Neuronal stem cell (in vitro differentiated cells): ENCODE data around the gene ATG9B.

Experiments
- DNase-seq: peaks from one replicate; pipeline ENCODE4 v3.0.0-alpha.2; 2013; ENCODE audit warnings: low spot score
- H2AFZ ChIP-seq: one replicate; pipeline ENCODE4 v1.6.1; 2013; ENCODE audit warnings: mild to moderate bottlenecking, low read length, inconsistent platforms
- H2AK5ac ChIP-seq: 2 replicates; pipeline ENCODE4 v1.6.1; 2013; ENCODE audit warnings: low read depth, mild to moderate bottlenecking, inconsistent platforms, low read length, moderate library complexity, mixed read lengths
- H2BK120ac ChIP-seq: 2 replicates; pipeline ENCODE4 v1.6.1; 2013; ENCODE audit warnings: low read depth, mild to moderate bottlenecking, inconsistent platforms, low read length, moderate library complexity, mixed read lengths
- H2BK12ac ChIP-seq: one replicate; pipeline ENCODE4 v1.6.1; 2013; ENCODE audit warnings: low read length, inconsistent platforms
- H2BK15ac ChIP-seq: 2 replicates; pipeline ENCODE4 v1.6.1; 2013; ENCODE audit warnings: mild to moderate bottlenecking, low read length, inconsistent platforms, mixed read lengths
- H2BK5ac ChIP-seq: one replicate; pipeline ENCODE4 v1.6.1; 2013; ENCODE audit warnings: inconsistent platforms, mild to moderate bottlenecking, low read length, moderate library complexity
- H3K14ac ChIP-seq: one replicate; pipeline ENCODE4 v1.6.1; 2013; ENCODE audit warnings: low read length, inconsistent platforms
- H3K18ac ChIP-seq: 2 replicates; pipeline ENCODE4 v1.6.1; 2013; ENCODE audit warnings: low read length, inconsistent platforms
- H3K23ac ChIP-seq: 2 replicates; pipeline ENCODE4 v1.6.1; 2013; ENCODE audit warnings: low read depth, mild to moderate bottlenecking, mixed read lengths, low read length, inconsistent platforms; ENCODE audit not compliant: poor library complexity
- H3K27ac ChIP-seq: replicated peaks from 3 replicates; pipeline ENCODE4 v1.5.1; 2013; ENCODE audit warnings: low read length, inconsistent platforms
- H3K27me3 ChIP-seq, 3 experiments: 2 replicates each; pipeline ENCODE4 v1.6.1; 2013; ENCODE audit warnings: low read length in 3 of 3, mild to moderate bottlenecking in 2 of 3, inconsistent platforms in 1 of 3, low read depth in 1 of 3, mixed read lengths in 1 of 3, moderate library complexity in 1 of 3; ENCODE audit not compliant: control insufficient read depth in 3 of 3, insufficient read depth in 3 of 3
- H3K36me3 ChIP-seq, 2 donors: replicated peaks in 1 of 2; 2 replicates each; pipeline ENCODE4 v1.6.1; 2013; ENCODE audit warnings: low read length in 2 of 2; ENCODE audit not compliant: control insufficient read depth in 2 of 2, insufficient read depth in 2 of 2
- H3K4ac ChIP-seq: 2 replicates; pipeline ENCODE4 v1.6.1; 2013; ENCODE audit warnings: inconsistent platforms, mild to moderate bottlenecking, low read length, moderate library complexity
- H3K4me1 ChIP-seq, 2 donors: 1 replicate in 1 of 2; 2 replicates in 1 of 2; pipeline ENCODE4 v1.6.1; 2013; ENCODE audit warnings: low read length in 2 of 2, low read depth in 1 of 2; ENCODE audit not compliant: control insufficient read depth in 2 of 2, insufficient read depth in 1 of 2
- H3K4me2 ChIP-seq: one replicate; pipeline ENCODE4 v1.6.1; 2013; ENCODE audit warnings: mild to moderate bottlenecking, low read length, inconsistent platforms; ENCODE audit not compliant: insufficient read depth, poor library complexity, severe bottlenecking
- H3K4me3 ChIP-seq, 2 donors: 2 replicates each; pipeline ENCODE4 v1.5.1; 2013; ENCODE audit warnings: low read length in 2 of 2, mild to moderate bottlenecking in 2 of 2, inconsistent platforms in 1 of 2, moderate library complexity in 1 of 2
- H3K79me1 ChIP-seq: one replicate; pipeline ENCODE4 v1.6.1; 2013; ENCODE audit warnings: low read depth, mild to moderate bottlenecking, inconsistent platforms, low read length, moderate library complexity
- H3K9ac ChIP-seq: one replicate; pipeline ENCODE4 v1.6.1; 2013; ENCODE audit warnings: mild to moderate bottlenecking, low read depth, low read length, inconsistent platforms; ENCODE audit not compliant: poor library complexity
- H3K9me3 ChIP-seq, 2 donors: replicated peaks in 1 of 2; 2 replicates each; pipeline versions ENCODE3 to v1.6.1; 2013; ENCODE audit warnings: low read length in 2 of 2, mild to moderate bottlenecking in 2 of 2, inconsistent platforms in 1 of 2, low read depth in 1 of 2, mixed read lengths in 1 of 2, moderate library complexity in 1 of 2; ENCODE audit not compliant: control insufficient read depth in 2 of 2, insufficient read depth in 1 of 2
- H4K8ac ChIP-seq: one replicate; pipeline ENCODE4 v1.6.1; 2013; ENCODE audit warnings: low read depth, mild to moderate bottlenecking, inconsistent platforms, low read length, moderate library complexity
- H4K91ac ChIP-seq: one replicate; pipeline ENCODE4 v1.6.1; 2013; ENCODE audit warnings: low read length, low read depth, mild to moderate bottlenecking, inconsistent platforms; ENCODE audit not compliant: poor library complexity
- WGBS, 2 donors: extraction: QIAGEN DNeasy Blood & Tissue Kit; methylation state at CpG; one replicate each; pipeline ENCODE4 v1.1.7; 2013; ENCODE audit warnings: missing lambda C conversion rate in 2 of 2, mixed read lengths in 1 of 2; ENCODE audit not compliant: insufficient read length in 2 of 2, insufficient replicate concordance in 1 of 2; ENCODE audit errors: extremely low coverage in 2 of 2; 5-methylcytosine and 5-hydroxymethylcytosine counted together

Gene ATG9B

DNA sequence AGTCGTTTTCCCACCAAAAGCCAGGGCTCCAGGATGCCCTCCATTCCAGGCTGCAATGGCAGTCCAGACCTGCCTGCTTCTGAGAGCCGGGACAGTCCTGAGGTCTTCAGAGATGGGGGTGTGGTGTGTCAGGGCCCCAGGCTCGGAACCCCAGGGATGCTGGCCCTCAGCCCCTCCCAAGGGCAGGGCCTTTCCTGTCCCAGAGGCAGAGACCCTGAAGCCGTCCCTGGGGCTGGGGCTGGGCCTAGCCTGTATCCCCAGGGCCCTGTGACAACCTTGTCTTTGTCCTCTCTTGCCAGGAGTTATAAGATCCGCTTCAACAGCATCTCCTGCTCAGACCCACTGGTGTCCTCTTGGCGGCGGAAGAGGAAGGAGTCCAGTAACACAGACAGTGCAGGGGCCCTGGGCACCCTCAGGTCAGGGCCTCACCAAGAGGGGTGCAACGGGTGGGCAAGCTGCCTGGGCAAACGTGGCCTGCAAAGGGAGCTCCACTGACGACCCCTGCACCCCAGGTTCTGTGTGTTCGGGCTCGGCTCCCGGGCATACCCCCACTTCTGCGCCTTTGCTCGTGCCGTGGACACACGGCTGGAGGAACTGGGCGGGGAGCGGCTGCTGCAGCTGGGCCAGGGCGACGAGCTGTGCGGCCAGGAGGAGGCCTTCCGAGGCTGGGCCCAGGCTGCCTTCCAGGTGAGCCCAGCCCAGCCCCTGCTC is 17.5 kb downstream of the ATG9B start:
- Histone ChIP-seq H2BK120ac (peak overlapping the region; percentile 61), H4K91ac (no peak overlapping the region), H3K9me3 (no peaks in the 10 kb centered on the region), H3K4me2 (no peak overlapping the region), H4K8ac (no peak overlapping the region), H3K27ac (no peak overlapping the region), H3K14ac (peak overlapping the region; percentile 38), H2AK5ac (peak overlapping the region; percentile 98), H3K36me3 (peaks cover 0 to 6% of the 10 kb centered on the region in 2 donors), H3K27me3 (no peaks in the 10 kb centered on the region), H3K9ac (peak overlapping the region; percentile 4), H3K18ac (peak overlapping the region; percentile 52), H3K4ac (peak overlapping the region; percentile 37), H2BK5ac (peak overlapping the region; percentile 13), H2BK15ac (peak overlapping the region; percentile 92), H2AFZ (no peak overlapping the region), H3K23ac (peak overlapping the region; percentile 98), H2BK12ac (peak overlapping the region; percentile 97), H3K4me3 (no peak overlapping the region), H3K4me1 (peaks cover 17 to 24% of the 10 kb centered on the region in 2 donors), H3K79me1 (no peaks in the 10 kb centered on the region)
- no peak for DNase-seq
- WGBS, 2 donors: no CpG with 5 or more reads among the region's 23 CpGs

DNA sequence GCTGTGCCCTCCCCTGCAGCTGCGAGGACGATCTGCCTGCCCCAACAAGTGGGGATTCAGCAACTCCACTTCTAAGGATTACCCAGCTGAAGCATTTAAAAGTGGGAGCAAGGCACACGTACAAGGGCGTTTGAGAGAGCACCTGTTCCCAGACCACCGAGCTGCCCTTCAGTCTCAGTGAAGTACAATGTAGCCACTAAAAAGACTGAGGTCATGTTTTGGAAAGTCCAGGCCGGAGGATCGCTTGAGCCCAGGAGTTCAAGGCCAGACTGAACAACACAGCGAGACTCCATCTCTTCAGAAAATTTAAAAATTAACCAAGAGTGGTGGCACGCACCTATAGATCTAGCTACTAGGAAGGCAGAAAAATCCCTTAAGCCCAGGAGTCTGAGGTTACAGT is 18.7 kb downstream of the ATG9B start:
- Histone ChIP-seq H3K4me1 (peaks cover 13 to 18% of the 10 kb centered on the region in 2 donors), H3K9me3 (no peaks in the 10 kb centered on the region)
- no CpG with 5 or more reads among the region's 9 CpGs for WGBS, 2 donors

DNA sequence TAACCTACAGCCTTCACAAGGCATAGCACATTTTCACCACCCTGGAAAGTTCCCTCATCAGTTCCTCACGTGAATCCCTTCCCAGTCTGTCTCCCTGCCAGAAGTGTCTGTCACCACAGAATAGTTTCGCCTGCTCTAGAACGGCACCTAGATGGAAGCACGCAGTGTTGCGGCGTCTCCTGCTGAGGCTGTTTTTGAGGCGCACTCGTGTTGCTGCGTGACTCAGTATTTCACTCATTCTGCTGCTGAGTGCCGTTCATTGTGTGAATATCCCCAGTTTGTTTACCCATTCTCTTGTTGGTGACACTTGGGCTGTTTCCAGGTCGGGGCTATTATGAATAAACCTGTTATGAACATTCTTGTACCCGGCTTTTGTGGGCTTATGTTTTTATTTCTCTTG is 20.7 kb downstream of the ATG9B start:
- no peak overlapping the region for H2BK12ac ChIP-seq

More for the DNA sequence above, 18.7 kb downstream of the ATG9B start:
- Histone ChIP-seq H2BK12ac (no peak overlapping the region), H4K8ac (no peak overlapping the region), H3K27ac (no peak overlapping the region), H3K79me1 (no peaks in the 10 kb centered on the region), H4K91ac (no peak overlapping the region), H3K4me3 (no peak overlapping the region), H3K9ac (no peak overlapping the region), H2BK15ac (no peak overlapping the region), H3K23ac (no peak overlapping the region), H3K14ac (no peak overlapping the region), H3K36me3 (peaks cover 0 to 9% of the 10 kb centered on the region in 2 donors), H3K4ac (no peak overlapping the region), H3K18ac (no peak overlapping the region), H2AFZ (no peak overlapping the region), H2BK120ac (no peak overlapping the region), H3K27me3 (no peaks in the 10 kb centered on the region), H2BK5ac (no peak overlapping the region), H3K4me2 (no peak overlapping the region), H2AK5ac (no peak overlapping the region)
- DNase-seq: no peak

DNA sequence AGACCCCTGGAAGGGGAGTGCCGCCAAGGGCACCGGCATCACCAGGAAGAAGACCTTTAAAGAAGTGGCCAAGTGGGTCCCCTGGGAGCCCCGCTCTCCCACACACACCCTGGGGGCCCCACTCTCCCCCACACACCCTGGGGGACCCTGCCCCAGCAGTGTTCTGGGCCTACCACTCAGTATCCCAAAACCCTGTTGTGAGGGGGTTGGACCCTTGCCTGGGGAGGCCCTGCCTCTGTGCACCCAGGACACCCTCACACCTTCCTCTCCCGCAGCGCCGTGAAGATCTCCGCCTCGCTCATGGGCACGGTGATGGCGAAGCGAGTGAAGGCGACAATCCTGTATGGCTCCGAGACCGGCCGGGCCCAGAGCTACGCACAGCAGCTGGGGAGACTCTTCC is 22.7 kb downstream of the ATG9B start:
- DNase-seq: no peak
- WGBS, 2 donors: no CpG with 5 or more reads among the region's 16 CpGs

More for the DNA sequence above, 20.7 kb downstream of the ATG9B start:
- Histone ChIP-seq H3K27ac (no peak overlapping the region), H3K79me1 (no peaks in the 10 kb centered on the region), H2BK120ac (no peak overlapping the region), H4K8ac (no peak overlapping the region), H4K91ac (no peak overlapping the region), H3K27me3 (no peaks in the 10 kb centered on the region), H3K4ac (no peak overlapping the region), H3K4me1 (peaks cover 0 to 6% of the 10 kb centered on the region in 2 donors), H3K9ac (no peak overlapping the region), H3K4me3 (no peak overlapping the region), H2AFZ (no peak overlapping the region), H3K23ac (no peak overlapping the region), H3K4me2 (no peak overlapping the region), H2BK5ac (no peak overlapping the region), H3K18ac (no peak overlapping the region), H2AK5ac (no peak overlapping the region), H3K9me3 (no peaks in the 10 kb centered on the region), H2BK15ac (no peak overlapping the region), H3K36me3 (peaks cover 0 to 11% of the 10 kb centered on the region in 2 donors), H3K14ac (no peak overlapping the region)
- no CpG with 5 or more reads among the region's 12 CpGs for WGBS, 2 donors
- no peak for DNase-seq

More for the DNA sequence above, 22.7 kb downstream of the ATG9B start:
- Histone ChIP-seq H3K36me3 (peaks cover 0 to 11% of the 10 kb centered on the region in 2 donors), H3K9me3 (no peaks in the 10 kb centered on the region), H3K18ac (peak overlapping the region; percentile 42), H2BK15ac (peak overlapping the region; percentile 52), H4K8ac (no peak overlapping the region), H3K4ac (no peak overlapping the region), H3K9ac (no peak overlapping the region), H3K23ac (peak overlapping the region; percentile 59), H2BK120ac (no peak overlapping the region), H4K91ac (no peak overlapping the region), H2BK5ac (no peak overlapping the region), H3K14ac (peak overlapping the region; percentile 65), H3K27me3 (no peaks in the 10 kb centered on the region), H3K4me1 (peaks cover 4% of the 10 kb centered on the region in 2 donors), H3K27ac (no peak overlapping the region), H3K79me1 (no peaks in the 10 kb centered on the region), H2AFZ (no peak overlapping the region), H3K4me2 (no peak overlapping the region), H3K4me3 (no peak overlapping the region), H2AK5ac (peak overlapping the region; percentile 77), H2BK12ac (no peak overlapping the region)
